H9 (cell line): Measurements from ENCODE around the gene PATE1. TPM values are rescaled to one million over a fixed set of nuclear protein-coding genes. Genes with fewer than 3 reads are reported as not detected.
A peak's percentile ranks its signal among the peaks of the same experiment; 100 is the strongest.

ENCODE experiments used
- DNase-seq: peaks from one replicate; pipeline ENCODE4 v3.0.0-alpha.2; 2017
- H2AFZ ChIP-seq: one replicate; pipeline ENCODE4 v1.6.1; 2013; ENCODE audit warnings: mild to moderate bottlenecking, low read length, control low read depth, moderate library complexity
- H2AK5ac ChIP-seq: 2 replicates; pipeline ENCODE4 v1.6.1; 2013; ENCODE audit warnings: low read length, control low read depth, mixed read lengths; ENCODE audit not compliant: insufficient read length
- H2BK120ac ChIP-seq: one replicate; pipeline ENCODE4 v1.6.1; 2013; ENCODE audit warnings: low read depth, mild to moderate bottlenecking, low read length, control low read depth, inconsistent platforms; ENCODE audit not compliant: poor library complexity, severe bottlenecking
- H2BK12ac ChIP-seq: 2 replicates; pipeline ENCODE4 v1.6.1; 2013; ENCODE audit warnings: low read length, control low read depth, mixed read lengths, low read depth; ENCODE audit not compliant: insufficient read length
- H2BK15ac ChIP-seq: 2 replicates; pipeline ENCODE4 v1.6.1; 2013; ENCODE audit warnings: low read depth, low read length, control low read depth
- H2BK20ac ChIP-seq: one replicate; pipeline ENCODE4 v1.6.1; 2013; ENCODE audit warnings: low read depth, mild to moderate bottlenecking, low read length, control low read depth, inconsistent platforms; ENCODE audit not compliant: poor library complexity, severe bottlenecking
- H2BK5ac ChIP-seq: 2 replicates; pipeline ENCODE4 v1.6.1; 2013; ENCODE audit warnings: low read length, control low read depth, mixed read lengths; ENCODE audit not compliant: insufficient read length
- H3K14ac ChIP-seq: 2 replicates; pipeline ENCODE4 v1.6.1; 2013; ENCODE audit warnings: low read length, control low read depth; ENCODE audit not compliant: insufficient read depth
- H3K18ac ChIP-seq: 2 replicates; pipeline ENCODE4 v1.6.1; 2013; ENCODE audit warnings: low read depth, mild to moderate bottlenecking, mixed read lengths, low read length, control low read depth; ENCODE audit not compliant: insufficient read length
- H3K23ac ChIP-seq: 2 replicates; pipeline ENCODE4 v1.6.1; 2013; ENCODE audit warnings: low read length, control low read depth, mixed read lengths, low read depth; ENCODE audit not compliant: insufficient read length
- H3K23me2 ChIP-seq: 2 replicates; pipeline ENCODE4 v1.6.1; 2013; ENCODE audit warnings: low read depth, mild to moderate bottlenecking, mixed read lengths, low read length, control low read depth; ENCODE audit not compliant: insufficient read length, poor library complexity, severe bottlenecking
- H3K27ac ChIP-seq: 2 replicates; pipeline ENCODE4 v1.5.1; 2013; ENCODE audit warnings: low read length, control low read depth, mixed read lengths, low read depth; ENCODE audit not compliant: insufficient read length
- H3K27me3 ChIP-seq: 2 replicates; pipeline ENCODE4 v1.6.1; 2013; ENCODE audit warnings: low read length, control low read depth, inconsistent platforms; ENCODE audit not compliant: insufficient read depth
- H3K4ac ChIP-seq: 2 replicates; pipeline ENCODE4 v1.6.1; 2013; ENCODE audit warnings: low read depth, mild to moderate bottlenecking, control low read depth, inconsistent platforms, low read length, moderate library complexity
- H3K4me1 ChIP-seq: 2 replicates; pipeline ENCODE4 v1.6.1; 2013; ENCODE audit warnings: low read length, control low read depth, inconsistent platforms; ENCODE audit not compliant: insufficient read depth
- H3K4me2 ChIP-seq: 2 replicates; pipeline ENCODE4 v1.6.1; 2013; ENCODE audit warnings: low read length, control low read depth, mixed read lengths; ENCODE audit not compliant: insufficient read length, insufficient read depth
- H3K56ac ChIP-seq: 2 replicates; pipeline ENCODE4 v1.6.1; 2013; ENCODE audit warnings: low read depth, mild to moderate bottlenecking, mixed read lengths, low read length, control low read depth; ENCODE audit not compliant: insufficient read length
- H3K79me1 ChIP-seq: 2 replicates; pipeline ENCODE4 v1.6.1; 2013; ENCODE audit warnings: low read depth, mild to moderate bottlenecking, moderate library complexity, low read length, control low read depth, inconsistent platforms; ENCODE audit not compliant: insufficient read depth, poor library complexity, severe bottlenecking
- H3K79me2 ChIP-seq: 2 replicates; pipeline ENCODE4 v1.6.1; 2013; ENCODE audit warnings: low read length, control low read depth, inconsistent platforms; ENCODE audit not compliant: insufficient read depth
- H3K9ac ChIP-seq: 2 replicates; pipeline ENCODE4 v1.6.1; 2013; ENCODE audit warnings: low read length, control low read depth, mixed read lengths; ENCODE audit not compliant: insufficient read length; ENCODE audit errors: extremely low read depth
- H3K9me3 ChIP-seq: one replicate; pipeline ENCODE4 v1.6.1; 2013; ENCODE audit warnings: low read depth, low read length, inconsistent platforms; ENCODE audit not compliant: control insufficient read depth
- H3T11ph ChIP-seq: one replicate; pipeline ENCODE4 v1.6.1; 2013; ENCODE audit warnings: mild to moderate bottlenecking, low read length, control low read depth, inconsistent platforms
- H4K20me1 ChIP-seq: one replicate; pipeline ENCODE4 v1.6.1; 2013; ENCODE audit not compliant: control insufficient read depth, insufficient read length, insufficient read depth
- H4K5ac ChIP-seq: 2 replicates; pipeline ENCODE4 v1.6.1; 2013; ENCODE audit warnings: low read depth, mild to moderate bottlenecking, mixed read lengths, low read length, control low read depth; ENCODE audit not compliant: insufficient read length
- H4K8ac ChIP-seq: replicated peaks from 2 replicates; pipeline ENCODE4 v1.6.1; 2013; ENCODE audit warnings: low read length, control low read depth, mixed read lengths, low read depth; ENCODE audit not compliant: insufficient read length
- H4K91ac ChIP-seq: 2 replicates; pipeline ENCODE4 v1.6.1; 2013; ENCODE audit warnings: low read depth, mild to moderate bottlenecking, moderate library complexity, mixed read lengths, low read length, control low read depth; ENCODE audit not compliant: insufficient read length
- H3K27ac Mint-ChIP-seq, 3 experiments: 2 replicates in 2 of 3; 3 replicates in 1 of 3; pipeline ENCODE4 v1.8.0; 2020 to 2021; ENCODE audit warnings: mixed read lengths in 3 of 3, mild to moderate bottlenecking in 1 of 3, moderate library complexity in 1 of 3
- H3K27me3 Mint-ChIP-seq: 2 replicates; pipeline ENCODE4 v1.8.0; 2021; ENCODE audit warnings: low read depth, mild to moderate bottlenecking, moderate library complexity, mixed read lengths
- H3K36me3 Mint-ChIP-seq, 3 experiments: 2 replicates in 2 of 3; 3 replicates in 1 of 3; pipeline ENCODE4 v1.8.0; 2020 to 2021; ENCODE audit warnings: low read depth in 3 of 3, mixed read lengths in 3 of 3; ENCODE audit not compliant: insufficient read depth in 1 of 3
- H3K4me1 Mint-ChIP-seq, 2 experiments: 2 replicates each; pipeline ENCODE4 v1.8.0; 2020; ENCODE audit warnings: mixed read lengths in 2 of 2
- H3K4me3 Mint-ChIP-seq, 2 experiments: 2 replicates in 1 of 2; 3 replicates in 1 of 2; pipeline ENCODE4 v1.8.0; 2020 to 2021; ENCODE audit warnings: mild to moderate bottlenecking in 2 of 2, mixed read lengths in 2 of 2, moderate library complexity in 1 of 2
- H3K9me3 Mint-ChIP-seq, 2 experiments: 2 replicates in 1 of 2; 3 replicates in 1 of 2; pipeline ENCODE4 v1.8.0; 2020; ENCODE audit warnings: mild to moderate bottlenecking in 2 of 2, mixed read lengths in 2 of 2, moderate library complexity in 1 of 2
- CTCF ChIP-seq: fragments of 200-600 bp; sonication (generic); conservative IDR thresholded peaks from 3 replicates; pipeline ENCODE4 v1.8.0; 2021; ENCODE audit warnings: antibody characterized with exemption, mild to moderate bottlenecking
- WGBS: extraction: QIAGEN DNeasy Blood & Tissue Kit; methylation state at CpG from one replicate; pipeline ENCODE4 v1.1.7; 2013; ENCODE audit warnings: missing lambda C conversion rate, low lambda C conversion rate, mixed read lengths; ENCODE audit not compliant: insufficient read length; ENCODE audit errors: extremely low coverage; 5-methylcytosine and 5-hydroxymethylcytosine counted together
- total RNA-seq: library from RNA; stranded (reverse); gene quantifications from 2 replicates; pipeline ENCODE4 v1.2.1, GENCODE V29; 2021

PATE1 gene
- total RNA-seq, 1 experiment from 2014 or later = not detected

- no peak overlapping the region for H3K14ac ChIP-seq
- no CpG with 5 or more reads among the region's 2 CpGs for WGBS
- H3T11ph ChIP-seq = no peak overlapping the region
- no peak overlapping the region for H2BK15ac ChIP-seq
- no peak overlapping the region for H2AFZ ChIP-seq
- no peaks in the 10 kb centered on the region for H3K79me1 ChIP-seq
- H4K5ac ChIP-seq = no peak overlapping the region
- H4K20me1 ChIP-seq = peaks cover 2% of the 10 kb centered on the region
- no peak overlapping the region for H4K91ac ChIP-seq
- no peak overlapping the region for H2BK12ac ChIP-seq
- H3K56ac ChIP-seq = no peak overlapping the region
- no peak overlapping the region for H2AK5ac ChIP-seq
- no peak overlapping the region for H3K4me2 ChIP-seq
- no peak overlapping the region for H2BK5ac ChIP-seq
- no peak overlapping the region for H4K8ac ChIP-seq
- no peaks in the 10 kb centered on the region for H3K4me1 Mint-ChIP-seq
- H3K4me3 Mint-ChIP-seq = no peak overlapping the region
- no peaks in the 10 kb centered on the region for H3K4me1 ChIP-seq
- no peak overlapping the region for H3K27ac ChIP-seq
- DNase-seq = no peak
- peak; percentile 55 for TF ChIP-seq CTCF
- no peaks in the 10 kb centered on the region for H3K79me2 ChIP-seq
- H2BK120ac ChIP-seq = no peak overlapping the region
- no peak overlapping the region for H3K9ac ChIP-seq
- no peaks in the 10 kb centered on the region for H3K27me3 ChIP-seq
- no peaks in the 10 kb centered on the region for H3K23me2 ChIP-seq
- H2BK20ac ChIP-seq = no peak overlapping the region
- H3K23ac ChIP-seq = no peak overlapping the region
- H3K36me3 Mint-ChIP-seq = no peaks in the 10 kb centered on the region
- no peaks in the 10 kb centered on the region for H3K9me3 ChIP-seq
- H3K9me3 Mint-ChIP-seq = no peaks in the 10 kb centered on the region
- no peak overlapping the region for H3K27ac Mint-ChIP-seq
- H3K4ac ChIP-seq = no peak overlapping the region
- peaks cover 21% of the 10 kb centered on the region for H3K27me3 Mint-ChIP-seq
- no peak overlapping the region for H3K18ac ChIP-seq
Measured at GRCh38 chr11:125750629-125751028, 4.5 kb downstream of the PATE1 start.
